Muscle layer of colon (tissue), 2 donors: ENCODE results near the gene CPOX.

ENCODE experiments used
- H3K27ac ChIP-seq: one replicate; pipeline ENCODE4 v1.7.0; 2013; ENCODE audit warnings: low read depth, mild to moderate bottlenecking, low read length, moderate library complexity
- H3K27me3 ChIP-seq, 2 donors: one replicate each; pipeline ENCODE4 v1.7.0; 2013; ENCODE audit warnings: low read length in 2 of 2, mild to moderate bottlenecking in 2 of 2; ENCODE audit not compliant: insufficient read depth in 2 of 2, control insufficient read depth in 1 of 2
- H3K36me3 ChIP-seq: one replicate; pipeline ENCODE4 v1.7.0; 2013; ENCODE audit warnings: mild to moderate bottlenecking, low read length; ENCODE audit not compliant: insufficient read depth
- H3K4me1 ChIP-seq: one replicate; pipeline ENCODE4 v1.7.0; 2013; ENCODE audit warnings: mild to moderate bottlenecking, low read length; ENCODE audit not compliant: insufficient read depth
- H3K4me3 ChIP-seq, 2 donors: one replicate each; pipeline ENCODE4 v1.7.0; 2013; ENCODE audit warnings: low read length in 2 of 2, low read depth in 1 of 2, mild to moderate bottlenecking in 1 of 2, moderate library complexity in 1 of 2
- H3K9ac ChIP-seq: one replicate; pipeline ENCODE4 v1.7.0; 2013; ENCODE audit warnings: low read length
- H3K9me3 ChIP-seq: one replicate; pipeline ENCODE4 v1.7.0; 2013; ENCODE audit warnings: mild to moderate bottlenecking, low read length
- donor health status: abdominal sarcoma.
- donor health status: Adenocarcinoma of cecum.

The CPOX gene

DNA sequence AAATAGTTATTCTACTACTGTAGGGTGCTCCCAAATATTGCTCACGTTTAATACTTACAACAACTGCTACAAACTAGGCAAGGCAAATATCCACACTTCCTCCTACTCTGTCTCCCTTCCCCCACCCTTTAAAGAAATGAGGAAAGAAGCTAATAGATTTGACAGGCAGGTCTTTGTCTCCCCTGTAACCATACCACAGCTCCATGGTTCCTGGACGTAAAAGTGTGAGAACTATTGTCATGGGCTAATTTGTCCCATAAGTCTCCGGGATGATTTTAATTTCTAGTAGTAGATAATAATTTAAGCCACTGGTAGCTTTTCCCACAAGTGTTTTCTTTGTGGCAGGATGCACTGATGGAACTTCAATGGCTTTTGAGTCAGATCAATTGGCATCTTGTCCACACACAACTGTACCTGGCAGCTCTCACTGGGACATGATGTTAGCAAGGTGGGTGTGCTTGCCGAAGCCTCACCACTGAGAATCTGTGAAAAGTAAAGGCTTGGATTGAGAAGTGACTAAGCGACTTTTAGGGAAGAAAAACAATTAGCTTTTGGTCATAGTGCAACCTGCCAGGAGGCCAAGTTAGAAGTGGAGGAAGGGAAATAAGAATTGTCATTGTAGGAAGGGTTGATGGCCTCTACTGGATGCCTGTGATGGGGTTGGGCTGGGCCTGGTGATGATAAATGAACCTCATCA is 1.4 kb upstream of the CPOX start:
- Histone ChIP-seq H3K9me3 (no peaks in the 10 kb centered on the region), H3K4me3 (no peak overlapping the region), H3K27ac (no peak overlapping the region), H3K36me3 (peaks cover 7% of the 10 kb centered on the region), H3K9ac (no peak overlapping the region), H3K27me3 (no peaks in the 10 kb centered on the region), H3K4me1 (peaks cover 10% of the 10 kb centered on the region)

DNA sequence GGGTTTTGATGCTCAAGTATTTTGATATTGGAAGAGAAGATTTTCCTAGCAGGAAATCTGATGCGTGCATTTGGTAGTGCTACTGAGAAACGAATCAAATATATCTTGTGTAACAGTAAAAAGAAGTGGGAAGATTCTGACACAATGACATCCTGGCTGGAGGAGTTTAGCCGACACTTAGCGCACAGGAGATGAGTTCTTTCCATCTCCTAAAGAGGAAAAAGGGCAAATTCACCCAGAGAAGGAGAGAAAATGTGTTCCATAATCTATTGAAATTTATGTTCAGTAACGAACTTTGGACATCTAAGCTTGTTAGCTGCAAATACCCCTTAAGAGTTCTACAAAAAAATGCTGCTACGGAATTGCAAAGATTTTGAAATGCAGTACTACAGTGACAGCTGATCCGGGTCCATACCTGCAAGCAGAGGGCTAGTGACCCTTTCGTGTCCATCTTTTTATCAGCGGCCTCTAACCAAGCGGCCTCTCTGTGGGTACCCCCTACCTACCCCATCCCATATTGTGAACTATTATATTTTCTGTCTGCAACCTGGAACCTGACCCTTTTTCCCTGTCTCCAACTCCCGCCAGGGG is 971 bp downstream of the CPOX start:
- Histone ChIP-seq H3K9ac (peak overlapping the region; percentile 22), H3K9me3 (no peaks in the 10 kb centered on the region), H3K36me3 (peaks cover 17% of the 10 kb centered on the region), H3K4me3 (peak overlapping the region; percentile 69 to 75), H3K27ac (peak overlapping the region; percentile 62), H3K4me1 (peaks cover 10% of the 10 kb centered on the region), H3K27me3 (no peaks in the 10 kb centered on the region)

DNA sequence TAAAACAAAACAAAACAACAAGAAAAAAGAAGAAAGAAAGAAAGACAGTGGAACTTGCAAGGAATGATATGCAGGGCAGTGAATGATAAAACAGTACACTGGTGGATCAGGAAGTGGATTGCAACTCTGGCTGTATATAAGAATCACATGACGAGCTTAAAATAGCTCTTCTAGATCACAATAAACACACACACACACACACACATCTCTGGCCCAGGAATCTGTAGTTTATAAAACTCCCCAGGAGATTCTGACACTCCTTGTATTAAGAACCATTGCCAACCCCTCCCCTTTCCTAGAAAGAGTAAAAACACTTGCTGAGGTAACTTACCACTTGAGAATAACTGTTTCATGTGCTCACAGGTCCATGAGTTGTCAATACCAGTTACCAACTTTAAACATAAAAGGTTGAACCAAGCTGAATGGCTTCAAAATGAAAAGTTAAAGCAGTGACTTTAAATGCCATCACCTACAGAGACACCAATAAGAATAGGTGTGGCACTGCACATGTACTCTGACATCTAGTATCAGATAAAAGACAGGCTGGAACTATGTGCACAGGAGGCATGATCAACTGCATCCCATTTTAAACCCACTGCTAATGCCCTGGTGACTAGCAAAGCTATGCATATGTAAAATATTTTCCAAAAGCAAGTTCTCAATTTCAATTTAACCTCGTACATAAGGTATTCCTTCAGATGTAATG is 3.9 kb downstream of the CPOX start:
- Histone ChIP-seq H3K9me3 (no peaks in the 10 kb centered on the region), H3K9ac (no peak overlapping the region), H3K27ac (no peak overlapping the region), H3K4me3 (no peak overlapping the region), H3K4me1 (peaks cover 10% of the 10 kb centered on the region), H3K27me3 (no peaks in the 10 kb centered on the region), H3K36me3 (peaks cover 25% of the 10 kb centered on the region)

DNA sequence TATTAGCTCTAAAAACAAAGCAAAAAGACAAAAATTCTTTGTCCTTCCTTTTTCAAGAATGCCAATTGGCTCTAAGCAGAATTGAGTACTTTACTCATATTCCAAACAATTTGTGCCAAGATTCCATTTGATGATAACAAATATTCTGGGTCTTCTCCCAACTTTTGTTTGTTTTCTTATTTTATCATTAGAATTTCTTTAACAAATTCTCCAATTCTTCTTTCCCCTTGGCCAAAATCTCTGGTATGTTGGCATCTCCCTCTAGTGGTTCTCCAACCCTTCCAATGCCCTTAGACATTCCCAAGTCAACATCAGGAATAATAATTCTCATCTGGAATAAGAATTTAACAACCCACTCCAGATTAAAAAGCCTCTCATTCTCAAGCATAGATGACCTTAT is 5.3 kb downstream of the CPOX start:
- H3K4me3 ChIP-seq = no peak overlapping the region
- no peak overlapping the region for H3K9ac ChIP-seq
- peaks cover 29% of the 10 kb centered on the region for H3K36me3 ChIP-seq
- H3K27me3 ChIP-seq = no peaks in the 10 kb centered on the region
- no peak overlapping the region for H3K27ac ChIP-seq
- H3K4me1 ChIP-seq = peaks cover 10% of the 10 kb centered on the region
- H3K9me3 ChIP-seq = no peaks in the 10 kb centered on the region

DNA sequence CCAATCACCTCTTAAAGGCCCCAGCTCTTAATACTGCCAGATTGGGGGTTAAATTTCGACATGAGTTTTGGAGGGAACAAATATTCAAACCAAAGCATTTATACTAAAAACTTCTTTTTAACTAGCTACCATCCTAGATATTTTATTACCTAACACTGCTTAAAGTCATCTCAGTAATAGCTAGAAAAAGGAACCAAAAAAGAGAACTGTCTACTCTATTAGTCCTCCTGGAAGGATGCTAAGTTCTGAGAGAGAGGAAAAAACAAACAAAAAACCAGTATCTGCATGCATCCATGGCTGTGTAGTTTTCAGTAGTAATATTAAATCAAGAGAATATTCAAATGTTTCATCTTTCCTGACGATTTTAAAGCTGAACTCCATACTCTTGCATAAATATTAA is 5.8 kb downstream of the CPOX start:
- peaks cover 29% of the 10 kb centered on the region for H3K36me3 ChIP-seq
- H3K27ac ChIP-seq = no peak overlapping the region
- no peaks in the 10 kb centered on the region for H3K27me3 ChIP-seq
- H3K4me1 ChIP-seq = peaks cover 8% of the 10 kb centered on the region
- no peak overlapping the region for H3K4me3 ChIP-seq
- H3K9ac ChIP-seq = no peak overlapping the region
- H3K9me3 ChIP-seq = no peaks in the 10 kb centered on the region

DNA sequence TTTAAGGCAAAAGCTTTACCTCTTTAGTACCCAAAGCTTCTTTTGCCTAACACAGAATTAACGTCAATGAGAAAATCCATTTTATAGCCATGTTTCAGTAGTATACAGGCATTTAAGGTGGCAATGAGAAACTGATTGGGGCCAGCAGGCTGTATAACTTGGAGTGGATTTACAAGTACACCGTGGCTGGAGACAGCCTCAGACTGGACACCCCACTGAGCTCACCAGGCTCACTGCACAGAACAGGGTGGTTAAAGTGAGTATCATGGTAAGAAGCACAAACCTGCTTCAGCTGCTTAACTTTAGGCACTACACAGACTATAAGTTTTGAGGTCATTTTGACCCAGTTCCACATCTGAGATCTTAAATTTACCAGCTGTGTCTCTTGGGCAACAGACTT is 8.9 kb downstream of the CPOX start:
- H3K9ac ChIP-seq = no peak overlapping the region
- H3K36me3 ChIP-seq = peaks cover 35% of the 10 kb centered on the region
- H3K4me1 ChIP-seq = no peaks in the 10 kb centered on the region
- no peaks in the 10 kb centered on the region for H3K9me3 ChIP-seq
- no peaks in the 10 kb centered on the region for H3K27me3 ChIP-seq
- no peak overlapping the region for H3K4me3 ChIP-seq
- no peak overlapping the region for H3K27ac ChIP-seq

DNA sequence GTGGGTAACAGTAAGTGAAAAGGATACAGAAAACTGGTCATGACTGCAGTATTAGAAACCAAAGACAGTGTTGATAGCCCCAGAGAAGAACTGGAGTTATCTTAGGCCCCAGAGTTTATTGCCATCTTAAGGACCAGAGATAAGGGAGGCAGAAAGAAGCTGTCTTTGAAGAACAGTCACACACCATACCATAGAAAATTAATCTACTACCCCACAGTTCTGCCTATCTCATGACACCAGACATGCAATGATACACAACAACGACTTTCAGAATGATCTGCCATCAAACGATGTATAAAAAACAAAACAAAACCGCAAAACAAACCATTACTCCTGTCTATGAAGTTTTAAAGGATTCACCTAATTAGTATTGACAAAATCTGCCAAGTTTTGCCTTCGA is 9.6 kb downstream of the CPOX start:
- Histone ChIP-seq H3K27me3 (no peaks in the 10 kb centered on the region), H3K27ac (no peak overlapping the region), H3K36me3 (peaks cover 34% of the 10 kb centered on the region), H3K4me3 (no peak overlapping the region), H3K9me3 (no peaks in the 10 kb centered on the region), H3K9ac (no peak overlapping the region), H3K4me1 (no peaks in the 10 kb centered on the region)

DNA sequence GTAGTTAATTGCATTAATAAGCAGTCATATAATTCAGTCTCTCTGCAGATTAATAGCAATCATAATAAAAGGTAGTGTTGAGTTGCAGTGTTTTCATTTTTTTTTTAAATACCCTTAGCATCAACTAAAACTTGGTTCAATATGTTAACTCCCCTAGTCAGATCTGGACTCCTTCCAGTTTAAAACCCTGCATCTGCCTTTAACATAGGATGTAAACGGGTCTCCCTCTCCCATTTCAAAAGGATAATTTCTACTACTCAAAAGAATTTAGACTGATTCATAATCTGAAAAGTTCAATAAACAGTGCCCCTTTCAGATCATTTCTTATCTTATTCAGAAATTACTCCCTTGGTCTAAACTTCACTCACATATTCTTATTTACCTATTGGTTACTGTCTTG is 11.4 kb downstream of the CPOX start:
- H3K9ac ChIP-seq = no peak overlapping the region
- H3K27ac ChIP-seq = no peak overlapping the region

DNA sequence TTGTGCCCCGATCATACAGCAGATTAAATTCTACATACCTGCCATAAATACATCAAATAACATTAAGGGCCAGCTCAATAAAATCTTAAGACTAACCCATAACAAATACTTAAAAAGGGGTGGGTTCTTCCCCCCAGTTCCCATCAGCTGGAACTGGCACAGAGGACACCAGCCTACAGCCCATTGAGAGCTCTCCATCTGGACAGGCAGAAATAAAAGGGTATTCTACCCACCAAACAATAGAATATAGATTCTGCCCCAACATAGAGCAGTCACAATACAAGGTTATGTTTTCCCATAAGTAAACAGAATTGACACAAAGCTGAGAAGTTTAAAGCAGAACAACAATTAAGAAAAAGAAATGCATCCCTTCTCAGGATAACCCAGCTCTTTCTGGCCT is 11.9 kb downstream of the CPOX start:
- no peaks in the 10 kb centered on the region for H3K9me3 ChIP-seq
- H3K27ac ChIP-seq = no peak overlapping the region
- H3K4me3 ChIP-seq = no peak overlapping the region
- H3K36me3 ChIP-seq = peaks cover 43% of the 10 kb centered on the region
- H3K27me3 ChIP-seq = no peaks in the 10 kb centered on the region
- H3K4me1 ChIP-seq = no peaks in the 10 kb centered on the region
- no peak overlapping the region for H3K9ac ChIP-seq

More for the DNA sequence above, 11.4 kb downstream of the CPOX start:
- Histone ChIP-seq H3K36me3 (peaks cover 41% of the 10 kb centered on the region), H3K4me1 (no peaks in the 10 kb centered on the region), H3K4me3 (no peak overlapping the region), H3K9me3 (no peaks in the 10 kb centered on the region), H3K27me3 (no peaks in the 10 kb centered on the region)

DNA sequence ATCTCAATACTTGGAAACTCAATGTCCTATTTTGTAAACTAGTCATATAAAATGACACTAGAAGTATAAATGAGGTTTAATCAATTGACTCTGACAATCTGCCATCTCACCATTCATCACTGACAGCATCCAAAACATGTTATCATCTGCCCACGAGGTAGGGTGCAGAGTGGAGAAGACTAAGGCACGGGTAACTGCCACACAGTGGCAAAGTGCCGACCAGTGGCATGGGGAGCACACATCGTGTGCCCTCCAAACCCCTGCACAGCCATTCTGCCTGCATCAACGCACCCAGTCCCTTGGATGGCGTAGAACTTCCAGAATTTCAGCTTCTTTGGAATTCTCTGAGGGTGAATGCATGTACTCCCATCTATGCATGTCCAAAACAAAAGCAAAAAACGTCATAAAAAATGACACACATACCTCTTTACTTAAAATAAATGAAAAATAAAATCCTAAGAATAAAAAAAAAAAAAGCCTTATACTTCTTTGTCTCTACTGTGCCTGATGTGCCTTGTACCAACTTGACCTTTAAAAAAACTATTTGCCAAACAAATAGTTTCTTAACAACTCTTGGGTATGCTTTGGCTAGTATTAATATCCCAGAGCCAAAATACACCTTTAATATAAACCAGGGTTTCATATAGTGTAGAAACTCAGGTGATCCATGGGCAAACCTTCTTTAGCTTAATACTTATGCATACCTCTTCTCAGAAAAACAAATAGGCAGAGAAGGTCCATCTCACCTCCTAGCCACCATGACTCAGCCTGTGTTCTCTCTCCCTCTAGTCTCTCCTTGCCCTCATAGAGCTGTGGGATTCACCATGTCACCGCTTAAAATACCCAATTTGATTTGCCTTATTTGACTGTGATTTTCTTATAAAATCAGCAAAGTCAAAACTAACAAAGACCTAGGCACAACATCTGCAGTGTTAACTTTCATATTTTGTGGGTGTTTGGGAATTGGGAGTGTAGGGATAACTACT is 12.7 kb downstream of the CPOX start:
- Histone ChIP-seq H3K4me3 (no peak overlapping the region), H3K27me3 (no peaks in the 10 kb centered on the region), H3K9me3 (no peaks in the 10 kb centered on the region), H3K9ac (no peak overlapping the region), H3K27ac (no peak overlapping the region), H3K36me3 (peaks cover 39% of the 10 kb centered on the region), H3K4me1 (no peaks in the 10 kb centered on the region)
